ENCODE results near the gene POLK. TPM values are rescaled to one million over a fixed set of nuclear protein-coding genes. Genes with fewer than 3 reads are reported as not detected.
A peak's percentile ranks its signal among the peaks of the same experiment; 100 is the strongest.

Gene POLK
- 38.2 TPM for total RNA-seq
- long read RNA-seq, full-length matches to known transcripts, result 11 of 39 reads
- long read RNA-seq, partial matches to known transcripts, result 20 of 39 reads
- long read RNA-seq, other reads (novel, unspliced or antisense), result 8 of 39 reads

DNA sequence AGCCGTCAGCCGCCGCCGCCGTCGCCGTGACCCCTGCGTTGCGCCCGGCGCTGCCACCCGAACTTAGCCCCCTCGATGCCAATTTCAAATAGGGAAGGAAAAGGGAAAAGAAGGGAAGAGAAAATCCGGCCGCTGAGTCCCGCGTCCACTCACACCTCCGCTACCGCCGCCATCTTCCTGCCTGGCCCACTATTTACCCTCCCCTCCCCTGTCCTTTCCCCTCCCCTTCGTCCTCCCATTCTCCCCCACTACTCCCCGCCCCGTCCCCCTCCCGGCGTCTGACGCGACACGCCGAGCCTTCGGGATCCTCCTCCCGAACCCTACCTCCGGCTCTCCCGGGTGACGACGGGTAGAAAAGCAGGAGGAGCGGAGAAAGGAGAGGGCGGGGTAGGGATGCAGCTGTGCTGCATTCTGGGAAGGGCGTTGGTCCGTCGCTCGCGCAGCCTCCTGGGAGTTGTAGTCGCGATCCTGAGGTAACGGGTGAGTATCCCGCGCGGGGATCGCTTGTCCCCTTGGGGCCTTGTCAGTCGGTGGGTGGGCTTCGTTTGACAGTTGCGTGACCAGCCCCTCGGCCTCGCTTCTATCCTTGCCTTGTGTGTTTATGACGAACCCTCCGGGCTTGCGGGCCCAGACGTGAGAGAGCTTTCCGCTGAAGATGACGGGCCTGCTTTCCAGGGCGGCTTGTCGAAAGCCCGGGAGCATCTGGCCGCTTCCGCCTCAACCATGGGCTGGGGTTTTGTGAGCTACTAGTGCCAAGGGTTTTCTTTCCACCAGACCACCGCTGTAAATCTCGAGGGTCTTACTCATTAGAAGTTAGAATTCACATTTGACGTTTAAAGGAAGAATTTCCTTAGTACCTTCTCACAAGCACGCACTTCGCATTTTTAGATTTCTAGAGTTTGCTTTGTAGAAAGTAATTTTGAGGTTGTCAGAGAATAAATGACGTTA is at the start of gene POLK, which contains the start of gene CERT1:
TSS of gene POLK (plus strand) at position 457 of the 948 bp plus-strand sequence.
TSS of gene CERT1 (minus strand) at position 195 of the 948 bp plus-strand sequence. CDS start 422 bp downstream, outside the sequence.
- H3K27ac ChIP-seq, result peak within 1 kb of the TSS; percentile 92
- peaks cover 38% of the 10 kb centered on the region for H3K4me1 ChIP-seq
- H3K36me3 ChIP-seq, result no peaks in the 10 kb centered on the region
- TF ChIP-seq, protein P1, sequence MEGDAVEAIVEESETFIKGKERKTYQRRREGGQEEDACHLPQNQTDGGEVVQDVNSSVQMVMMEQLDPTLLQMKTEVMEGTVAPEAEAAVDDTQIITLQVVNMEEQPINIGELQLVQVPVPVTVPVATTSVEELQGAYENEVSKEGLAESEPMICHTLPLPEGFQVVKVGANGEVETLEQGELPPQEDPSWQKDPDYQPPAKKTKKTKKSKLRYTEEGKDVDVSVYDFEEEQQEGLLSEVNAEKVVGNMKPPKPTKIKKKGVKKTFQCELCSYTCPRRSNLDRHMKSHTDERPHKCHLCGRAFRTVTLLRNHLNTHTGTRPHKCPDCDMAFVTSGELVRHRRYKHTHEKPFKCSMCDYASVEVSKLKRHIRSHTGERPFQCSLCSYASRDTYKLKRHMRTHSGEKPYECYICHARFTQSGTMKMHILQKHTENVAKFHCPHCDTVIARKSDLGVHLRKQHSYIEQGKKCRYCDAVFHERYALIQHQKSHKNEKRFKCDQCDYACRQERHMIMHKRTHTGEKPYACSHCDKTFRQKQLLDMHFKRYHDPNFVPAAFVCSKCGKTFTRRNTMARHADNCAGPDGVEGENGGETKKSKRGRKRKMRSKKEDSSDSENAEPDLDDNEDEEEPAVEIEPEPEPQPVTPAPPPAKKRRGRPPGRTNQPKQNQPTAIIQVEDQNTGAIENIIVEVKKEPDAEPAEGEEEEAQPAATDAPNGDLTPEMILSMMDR (IDR thresholded peaks at IDR 0.05), result no peak
- intact Hi-C loops (cut with DNase I), result loop anchor here (10.0 kb wide), 1 partner anchor 53 kb away; no protein-coding TSS in a partner anchor
- DNase-seq, result peak; percentile 99
- H3K9me3 ChIP-seq, result no peaks in the 10 kb centered on the region
- H3K27me3 ChIP-seq, result no peaks in the 10 kb centered on the region
- H3K4me3 ChIP-seq, result peak within 1 kb of the TSS; percentile 84
- ATAC-seq, result peak; percentile 98

DNA sequence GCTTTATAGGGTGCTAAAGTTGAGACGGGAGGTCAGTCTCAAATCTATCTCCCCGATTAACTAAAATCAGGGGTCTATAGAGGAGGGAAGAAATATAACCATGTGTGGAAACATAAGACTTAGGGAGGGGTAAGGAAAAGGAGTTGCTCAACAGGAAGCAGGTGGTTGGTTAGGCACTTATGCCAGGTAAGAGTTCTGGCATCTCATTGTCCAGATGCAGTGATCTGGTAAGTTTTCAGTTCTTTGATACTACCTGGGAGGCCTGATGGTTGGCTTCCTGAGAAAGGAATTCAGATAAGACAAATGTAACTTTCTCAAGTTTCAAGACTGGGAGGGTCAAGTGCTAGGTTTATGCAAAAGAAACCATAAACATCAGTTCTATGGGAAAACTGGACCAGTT is 48.0 kb upstream of the POLK start:
- peaks cover 17% of the 10 kb centered on the region for H3K4me1 ChIP-seq
- no peak overlapping the region for H3K27ac ChIP-seq
- no peaks in the 10 kb centered on the region for H3K36me3 ChIP-seq
- no peaks in the 10 kb centered on the region for H3K27me3 ChIP-seq
- ATAC-seq (peak; percentile 59), DNase-seq (no peak)
- TF ChIP-seq, protein P1 (IDR thresholded peaks at IDR 0.05), result no peak
- intact Hi-C loops (cut with DNase I), result no loop called here
- H3K4me3 ChIP-seq, result no peak overlapping the region
- H3K9me3 ChIP-seq, result peaks cover 4% of the 10 kb centered on the region

DNA sequence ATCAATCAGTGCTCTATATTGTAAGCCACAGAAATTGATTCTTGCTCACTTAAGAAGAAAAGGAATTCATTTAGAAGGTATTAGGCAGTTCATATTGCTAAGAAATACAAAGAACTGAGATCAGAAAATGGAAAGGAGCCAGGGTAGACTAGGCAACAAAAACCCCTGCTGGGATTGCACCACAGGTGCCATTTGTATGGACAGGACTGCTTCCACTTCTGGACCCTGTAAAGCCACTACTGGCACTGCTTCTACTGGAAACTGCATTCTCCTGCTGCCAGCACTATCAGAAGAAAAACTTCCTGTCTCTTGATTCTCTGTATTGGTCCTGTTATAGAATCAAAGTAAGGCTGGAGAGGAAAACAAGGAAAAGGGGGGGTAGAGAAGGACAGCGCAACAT is 46.2 kb upstream of the POLK start:
- TF ChIP-seq, protein P1 (IDR thresholded peaks at IDR 0.05), result no peak
- Histone ChIP-seq H3K36me3 (no peaks in the 10 kb centered on the region), H3K27ac (no peak overlapping the region), H3K4me1 (peaks cover 17% of the 10 kb centered on the region), H3K27me3 (no peaks in the 10 kb centered on the region), H3K4me3 (no peak overlapping the region), H3K9me3 (peaks cover 22% of the 10 kb centered on the region)
- intact Hi-C loops (cut with DNase I), result no loop called here
- DNase-seq (no peak), ATAC-seq (peak; percentile 49)

DNA sequence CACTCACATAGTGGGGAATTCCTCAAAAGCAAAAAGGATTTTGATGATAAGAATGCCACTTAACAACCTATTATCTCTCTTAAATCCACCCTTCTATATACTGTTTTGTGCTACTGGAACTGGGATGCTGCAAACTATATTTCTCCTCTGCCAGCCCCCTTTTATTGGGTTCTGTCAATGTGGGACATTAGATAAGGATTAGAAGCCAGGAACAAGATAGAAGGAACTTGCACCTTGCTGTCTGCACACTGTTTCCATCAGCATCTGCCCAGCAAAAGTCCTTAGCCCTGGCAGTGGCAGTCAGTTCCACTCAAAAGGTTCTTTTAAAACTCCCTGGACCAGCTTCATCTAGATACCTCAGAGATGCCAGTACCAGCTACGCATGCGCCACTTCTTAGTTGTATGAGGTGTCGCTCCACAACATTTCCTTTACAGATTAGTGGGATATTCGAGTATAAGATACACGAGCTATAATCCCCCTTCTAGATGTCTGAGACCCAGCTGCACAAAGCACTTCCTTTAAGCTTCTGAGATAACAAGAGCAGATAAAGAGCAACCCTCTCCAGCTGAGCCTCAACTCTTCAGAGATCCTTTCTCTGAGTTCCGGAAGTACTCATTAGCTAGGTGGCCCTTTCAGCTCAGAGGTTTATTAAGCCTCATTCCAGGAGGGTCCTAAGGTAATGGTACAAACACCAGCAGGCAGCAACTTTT is 45.5 kb upstream of the POLK start:
- ATAC-seq, result no peak
- Histone ChIP-seq H3K36me3 (no peaks in the 10 kb centered on the region), H3K4me1 (peaks cover 14% of the 10 kb centered on the region), H3K27me3 (no peaks in the 10 kb centered on the region), H3K4me3 (no peak overlapping the region), H3K27ac (no peak overlapping the region), H3K9me3 (peaks cover 22% of the 10 kb centered on the region)
- TF ChIP-seq, protein P1 (IDR thresholded peaks at IDR 0.05), result no peak
- DNase-seq, result no peak
- intact Hi-C loops (cut with DNase I), result no loop called here

DNA sequence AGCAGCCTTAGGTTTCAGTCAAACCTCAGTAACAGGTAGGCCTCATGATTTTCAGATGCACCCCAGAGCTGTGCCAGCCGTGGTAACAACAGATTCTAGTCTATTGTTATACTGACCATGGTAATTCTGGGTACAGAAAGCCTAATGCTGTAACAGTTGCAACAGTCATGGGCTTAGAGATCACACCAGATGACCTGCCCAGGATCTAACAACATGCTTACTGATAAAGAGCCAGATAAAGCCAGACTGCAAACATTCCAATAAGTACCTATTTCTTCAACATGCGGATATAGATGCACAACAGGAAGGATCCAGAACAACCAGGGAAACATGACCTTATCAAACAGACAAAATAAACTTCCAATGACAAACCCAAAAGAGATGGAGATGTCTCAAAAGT is 43.1 kb upstream of the POLK start:
- intact Hi-C loops (cut with DNase I), result no loop called here
- Histone ChIP-seq H3K4me3 (no peak overlapping the region), H3K9me3 (peaks cover 22% of the 10 kb centered on the region), H3K4me1 (peaks cover 13% of the 10 kb centered on the region), H3K36me3 (no peaks in the 10 kb centered on the region), H3K27me3 (no peaks in the 10 kb centered on the region), H3K27ac (no peak overlapping the region)
- TF ChIP-seq, protein P1 (IDR thresholded peaks at IDR 0.05), result no peak
- ATAC-seq, result no peak
- no peak for DNase-seq

Data from upper lobe of right lung (tissue), 1 donor.